Natural killer cell (primary cell): ENCODE measurements around the gene STUM. TPM values are rescaled to one million over a fixed set of nuclear protein-coding genes. Genes with fewer than 3 reads are reported as not detected.
A peak's percentile ranks its signal among the peaks of the same experiment; 100 is the strongest.

Source experiments
- ATAC-seq, 3 donors: fragments of 150-1000 bp in 2 of 3; fragments of 200-7000 bp in 1 of 3; cut with Tn5 transposase; 1 replicate in 1 of 3; 2 replicates in 2 of 3; pipeline ENCODE4 v1.10.0; 2021; ENCODE audit warnings: mild to moderate bottlenecking in 2 of 3, moderate library complexity in 2 of 3
- DNase-seq, 2 donors: peaks; one replicate each; pipeline versions ENCODE4 v3.0.0 to v3.0.0-alpha.2; 2013 to 2021; ENCODE audit warnings: mixed read lengths in 1 of 2
- H3K27ac ChIP-seq: one replicate; pipeline ENCODE4 v1.5.1; 2013; ENCODE audit warnings: mild to moderate bottlenecking, low read length
- H3K27me3 ChIP-seq: one replicate; pipeline ENCODE4 v1.6.1; 2013; ENCODE audit warnings: low read length; ENCODE audit not compliant: control insufficient read depth, insufficient read depth
- H3K36me3 ChIP-seq: one replicate; pipeline ENCODE4 v1.6.1; 2013; ENCODE audit warnings: low read length; ENCODE audit not compliant: control insufficient read depth, insufficient read depth
- H3K4me1 ChIP-seq: one replicate; pipeline ENCODE4 v1.6.1; 2013; ENCODE audit warnings: low read length; ENCODE audit not compliant: control insufficient read depth, insufficient read depth
- H3K4me3 ChIP-seq: one replicate; pipeline ENCODE4 v1.5.1; 2013; ENCODE audit warnings: low read length
- H3K9me3 ChIP-seq: one replicate; pipeline ENCODE4 v1.6.1; 2013; ENCODE audit warnings: low read length; ENCODE audit not compliant: control insufficient read depth, insufficient read depth
- H3K27ac Mint-ChIP-seq, 2 donors: one replicate each; pipeline ENCODE4 v1.8.0; 2022; ENCODE audit warnings: mild to moderate bottlenecking in 2 of 2, mixed read lengths in 2 of 2, moderate library complexity in 1 of 2
- H3K27me3 Mint-ChIP-seq, 2 donors: one replicate each; pipeline ENCODE4 v1.8.0; 2022; ENCODE audit warnings: low read depth in 2 of 2, mixed read lengths in 2 of 2
- H3K36me3 Mint-ChIP-seq: one replicate; pipeline ENCODE4 v1.8.0; 2022; ENCODE audit warnings: mixed read lengths
- H3K4me1 Mint-ChIP-seq, 2 donors: one replicate each; pipeline ENCODE4 v1.8.0; 2022; ENCODE audit warnings: mixed read lengths in 2 of 2
- H3K4me3 Mint-ChIP-seq: one replicate; pipeline ENCODE4 v1.8.0; 2022; ENCODE audit warnings: mild to moderate bottlenecking, moderate library complexity, mixed read lengths
- H3K9me3 Mint-ChIP-seq, 2 donors: one replicate each; pipeline ENCODE4 v1.8.0; 2022; ENCODE audit warnings: mixed read lengths in 2 of 2
- CTCF ChIP-seq: fragments of 200-600 bp; IDR thresholded peaks from one replicate; pipeline ENCODE4 v1.8.0; 2022; ENCODE audit warnings: antibody characterized with exemption
- WGBS: methylation state at CpG from one replicate; pipeline ENCODE4 v1.1.7; 2013; ENCODE audit warnings: missing lambda C conversion rate; ENCODE audit not compliant: insufficient coverage; 5-methylcytosine and 5-hydroxymethylcytosine counted together
- intact Hi-C: fragments of 100-400 bp; cut with micrococcal nuclease; formaldehyde crosslinking; loops from one replicate; pipeline ENCODE4 v1.14.2; 2022
- total RNA-seq, 4 donors: library from RNA; stranded (reverse); fragments of 120-200 nt in 1 of 4; gene quantifications; one replicate each; pipeline versions ENCODE4 v1.2.3 to v1.2.4, GENCODE V29; 2013 to 2022

Gene STUM
- total RNA-seq, 3 donors from 2014 or later (not counting 1 experiment from before 2014, with no cell fraction given): not detected

- H3K27me3 ChIP-seq: no peaks in the 10 kb centered on the region
- no peak overlapping the region for H3K27ac ChIP-seq
- TF ChIP-seq CTCF: no peak
- Mint-ChIP-seq H3K9me3 (no peaks in the 10 kb centered on the region), H3K4me3 (peak overlapping the region; percentile 79), H3K36me3 (no peaks in the 10 kb centered on the region), H3K27me3 (no peaks in the 10 kb centered on the region), H3K27ac (no peak overlapping the region), H3K4me1 (peaks cover 7 to 14% of the 10 kb centered on the region in 2 donors)
- no peaks in the 10 kb centered on the region for H3K9me3 ChIP-seq
- WGBS: 62% methylated on average over 8 of the region's 8 CpGs
- H3K4me1 ChIP-seq: peaks cover 24% of the 10 kb centered on the region
- peak overlapping the region; percentile 5 for H3K4me3 ChIP-seq
- ATAC-seq (no peak), DNase-seq (peak in 1 of 2 donors; percentile 32)
- peaks cover 2% of the 10 kb centered on the region for H3K36me3 ChIP-seq
- intact Hi-C loops: loop anchor here (5.0 kb wide), 1 partner anchor 33 kb away; no protein-coding TSS in a partner anchor
Measured at GRCh38 chr1:226654668-226655055, 106.1 kb downstream of the STUM start.

- Mint-ChIP-seq H3K4me1 (peaks cover 13 to 15% of the 10 kb centered on the region in 2 donors), H3K9me3 (no peaks in the 10 kb centered on the region), H3K27me3 (no peaks in the 10 kb centered on the region), H3K36me3 (no peaks in the 10 kb centered on the region), H3K4me3 (peak overlapping the region; percentile 79), H3K27ac (no peak overlapping the region)
- DNase-seq (peak; percentile 42 to 60), ATAC-seq (peak; percentile 26 to 51 (median 37))
- Histone ChIP-seq H3K4me3 (no peak overlapping the region), H3K27me3 (no peaks in the 10 kb centered on the region), H3K9me3 (no peaks in the 10 kb centered on the region), H3K4me1 (peaks cover 25% of the 10 kb centered on the region), H3K27ac (no peak overlapping the region), H3K36me3 (peaks cover 2% of the 10 kb centered on the region)
- WGBS: 55% methylated on average over 10 of the region's 12 CpGs
- no peak for TF ChIP-seq CTCF
- intact Hi-C loops: no loop called here
Measured at GRCh38 chr1:226655251-226656163, 106.9 kb downstream of the STUM start.

GRCh38 chr1:226656201-226656600, 107.6 kb downstream of the STUM start:
- no peaks in the 10 kb centered on the region for H3K36me3 Mint-ChIP-seq
- Histone ChIP-seq H3K9me3 (no peaks in the 10 kb centered on the region), H3K27ac (no peak overlapping the region), H3K27me3 (no peaks in the 10 kb centered on the region), H3K36me3 (peaks cover 4% of the 10 kb centered on the region), H3K4me1 (peaks cover 26% of the 10 kb centered on the region), H3K4me3 (no peak overlapping the region)
- TF ChIP-seq CTCF: no peak
- DNase-seq (no peak), ATAC-seq (no peak)
- H3K27me3 Mint-ChIP-seq: no peaks in the 10 kb centered on the region
- H3K4me1 Mint-ChIP-seq: peaks cover 15 to 22% of the 10 kb centered on the region in 2 donors
- H3K27ac Mint-ChIP-seq: no peak overlapping the region
- 59% methylated on average over 4 of the region's 4 CpGs for WGBS
- peak overlapping the region; percentile 49 for H3K4me3 Mint-ChIP-seq
- no peaks in the 10 kb centered on the region for H3K9me3 Mint-ChIP-seq
- intact Hi-C loops: no loop called here
